Motor neuron (in vitro differentiated cells): Measurements from ENCODE around the gene MCM7. TPM values are rescaled to one million over a fixed set of nuclear protein-coding genes. Genes with fewer than 3 reads are reported as not detected.

Experiments
- ATAC-seq, 8 experiments: fragments of 200-7000 bp; cut with Tn5 transposase; replicated peaks in 6 of 8; 2 replicates each; pipeline ENCODE4 v1.8.0; 2021; ENCODE audit warnings: mild to moderate bottlenecking in 8 of 8, moderate library complexity in 8 of 8
- H3K27ac ChIP-seq, 2 donors: fragments of 250-450 bp; sonication (Bioruptor Pico); 2 replicates each; pipeline ENCODE4 v1.9.0; 2021; ENCODE audit warnings: antibody characterized with exemption in 2 of 2, mild to moderate bottlenecking in 2 of 2, moderate library complexity in 1 of 2
- H3K4me1 ChIP-seq, 2 donors: fragments of 250-450 bp; sonication (Bioruptor Pico); replicated peaks in 1 of 2; 2 replicates each; pipeline ENCODE4 v1.6.1; 2021; ENCODE audit warnings: antibody characterized with exemption in 2 of 2, mild to moderate bottlenecking in 2 of 2, moderate library complexity in 1 of 2
- H3K4me3 ChIP-seq, 5 donors: fragments of 250-450 bp; sonication (Bioruptor Pico); 2 replicates each; pipeline ENCODE4 v1.9.0; 2021; ENCODE audit warnings: antibody characterized with exemption in 5 of 5, mild to moderate bottlenecking in 5 of 5, moderate library complexity in 4 of 5
- WGBS, 10 experiments: fragments of 450-650 bp; shearing (Covaris generic); methylation state at CpG; one replicate each; pipeline ENCODE4 v1.0.0; 2022; 5-methylcytosine and 5-hydroxymethylcytosine counted together
- in situ Hi-C, 9 experiments: fragments of 400-800 bp; cut with MboI; loops; one replicate each; pipeline ENCODE4 v1.15.0; 2021; ENCODE audit warnings: low sequenced_read_pairs in 9 of 9, low pct_unique_long_range_greater_than_20kb in 2 of 9; ENCODE audit not compliant: unreplicated experiment in 9 of 9
- total RNA-seq, 8 experiments: library from RNA; unstranded; fragments of 300-600 nt; gene quantifications; 2 replicates each; pipeline versions ENCODE4 v1.2.3 to v1.2.4, GENCODE V29; 2022

MCM7 gene
- total RNA-seq, 8 experiments from 2014 or later, result 15.0 to 262 (median 73.9) TPM

GRCh38 chr7:100074841-100075240 lies 26.4 kb downstream of the MCM7 start:
- in situ Hi-C loops, result no loop called here
- ATAC-seq, result no peak
- WGBS, 10 experiments, result 82 to 100% (median 98%) methylated on average over 1 to 7 of the region's 7 CpGs; no CpG with 5 or more reads in 2 of the 10 experiments
- no peak overlapping the region for H3K27ac ChIP-seq
- H3K4me3 ChIP-seq, result no peak overlapping the region
- peaks cover 0 to under 1% of the 10 kb centered on the region in 2 donors for H3K4me1 ChIP-seq

- in situ Hi-C loops, result no loop called here
- Histone ChIP-seq H3K4me3 (no peak overlapping the region), H3K4me1 (no peaks in the 10 kb centered on the region), H3K27ac (no peak overlapping the region)
- no peak for ATAC-seq
- 91 to 100% (median 95%) methylated on average over 4 to 9 of the region's 10 CpGs for WGBS, 10 experiments
These were observed 28.7 kb downstream of the MCM7 start for GRCh38 chr7:100072462-100072861.

DNA sequence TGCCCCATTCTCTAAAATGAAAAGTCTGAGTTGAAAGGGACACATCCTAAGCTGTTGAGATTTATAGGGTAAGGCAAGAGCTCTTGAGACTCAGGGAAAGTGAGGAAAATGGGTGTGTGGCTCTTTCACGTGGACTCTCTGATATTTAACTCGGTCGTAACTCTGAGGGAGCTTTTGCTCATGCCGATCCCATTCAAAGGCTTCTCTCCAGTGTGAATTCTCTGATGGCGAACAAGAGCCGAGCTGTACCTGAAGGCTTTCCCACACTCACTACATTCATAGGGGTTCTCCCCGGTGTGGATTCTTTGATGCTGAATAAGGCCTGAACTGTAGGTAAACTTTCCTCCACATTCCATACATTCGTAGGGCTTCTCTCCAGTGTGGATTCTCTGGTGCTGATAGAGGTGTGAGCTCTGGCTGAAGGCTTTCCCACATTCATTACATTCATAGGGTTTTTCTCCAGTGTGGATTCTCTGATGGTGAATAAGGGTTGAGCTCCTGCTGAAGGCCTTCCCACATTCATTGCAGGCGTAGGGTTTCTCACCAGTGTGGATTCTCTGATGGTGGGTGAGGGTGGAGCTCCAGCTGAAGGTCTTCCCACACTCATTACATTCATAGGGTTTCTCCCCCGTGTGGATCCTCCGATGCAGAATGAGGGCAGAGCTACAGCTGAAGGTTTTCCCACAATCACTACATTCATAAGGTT lies 30.0 kb downstream of the MCM7 start:
- H3K27ac ChIP-seq, result no peak overlapping the region
- no peak for ATAC-seq
- no peaks in the 10 kb centered on the region for H3K4me1 ChIP-seq
- WGBS, 10 experiments, result 92 to 100% (median 99%) methylated on average over 1 to 10 of the region's 11 CpGs; no CpG with 5 or more reads in 1 of the 10 experiments
- in situ Hi-C loops, result no loop called here
- no peak overlapping the region for H3K4me3 ChIP-seq

GRCh38 chr7:100069991-100070390 lies 31.2 kb downstream of the MCM7 start:
- Histone ChIP-seq H3K4me1 (no peaks in the 10 kb centered on the region), H3K4me3 (no peak overlapping the region), H3K27ac (no peak overlapping the region)
- 80 to 100% (median 93%) methylated on average over 1 to 5 of the region's 5 CpGs; no CpG with 5 or more reads in 6 of the 10 experiments for WGBS, 10 experiments
- no peak for ATAC-seq
- in situ Hi-C loops, result no loop called here

GRCh38 chr7:100066953-100067352 lies 34.2 kb downstream of the MCM7 start:
- Histone ChIP-seq H3K27ac (no peak overlapping the region), H3K4me1 (no peaks in the 10 kb centered on the region), H3K4me3 (no peak overlapping the region)
- WGBS, 10 experiments, result 82 to 100% (median 93%) methylated on average over 1 to 5 of the region's 7 CpGs; no CpG with 5 or more reads in 1 of the 10 experiments
- no peak for ATAC-seq
- in situ Hi-C loops, result no loop called here

DNA sequence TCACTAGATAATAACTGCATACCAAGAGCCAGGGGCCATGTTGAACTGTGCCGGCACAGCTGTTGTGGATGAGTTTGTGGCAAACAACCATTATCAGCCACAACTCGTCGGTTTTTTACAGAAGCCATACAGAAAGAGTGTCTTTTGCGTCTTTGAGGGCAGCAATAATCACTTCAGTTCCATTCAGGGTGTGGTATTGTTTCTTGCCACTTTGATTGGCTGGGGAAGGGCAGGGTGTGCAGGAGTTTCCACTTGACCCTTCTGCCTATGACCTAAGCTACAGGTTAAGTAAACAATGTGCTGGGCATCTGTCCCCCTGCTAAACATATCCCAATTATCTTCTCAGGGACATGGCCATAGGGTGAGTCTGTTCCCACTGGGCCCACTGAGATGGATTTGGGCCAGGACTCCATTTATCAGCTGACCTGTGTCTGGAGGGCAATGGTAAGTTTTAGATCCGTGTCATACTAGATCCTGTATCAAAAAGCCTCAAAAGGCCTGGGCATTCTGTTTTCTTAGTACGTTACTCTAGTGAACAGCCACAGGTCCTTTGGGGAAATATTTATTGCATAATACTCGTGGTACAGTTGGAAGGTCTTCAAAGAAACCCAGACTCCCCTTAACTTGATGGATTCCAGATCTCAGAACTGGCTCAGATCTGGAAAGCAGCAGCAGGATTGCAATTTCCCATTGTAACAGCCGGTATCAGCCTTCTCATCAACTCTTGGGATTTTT lies 35.6 kb downstream of the MCM7 start:
- no peak overlapping the region for H3K4me3 ChIP-seq
- in situ Hi-C loops, result no loop called here
- H3K4me1 ChIP-seq, result no peaks in the 10 kb centered on the region
- no peak overlapping the region for H3K27ac ChIP-seq
- peak in 3 of 8 experiments; percentile 3 to 32 (median 17) for ATAC-seq
- 22 to 95% (median 89%) methylated on average over 2 to 7 of the region's 8 CpGs; no CpG with 5 or more reads in 1 of the 10 experiments for WGBS, 10 experiments

- 87 to 100% (median 96%) methylated on average over 2 to 5 of the region's 9 CpGs; no CpG with 5 or more reads in 5 of the 10 experiments for WGBS, 10 experiments
- in situ Hi-C loops, result no loop called here
- no peak for ATAC-seq
- H3K4me1 ChIP-seq, result no peaks in the 10 kb centered on the region
- no peak overlapping the region for H3K27ac ChIP-seq
- no peak overlapping the region for H3K4me3 ChIP-seq
These were observed 37.0 kb downstream of the MCM7 start for GRCh38 chr7:100064162-100064561.

GRCh38 chr7:100063376-100063775 lies 37.8 kb downstream of the MCM7 start:
- WGBS, 10 experiments, result 79 to 100% (median 100%) methylated on average over 1 to 4 of the region's 4 CpGs; no CpG with 5 or more reads in 2 of the 10 experiments
- Histone ChIP-seq H3K4me1 (no peaks in the 10 kb centered on the region), H3K27ac (no peak overlapping the region), H3K4me3 (no peak overlapping the region)
- in situ Hi-C loops, result no loop called here
- ATAC-seq, result no peak

DNA sequence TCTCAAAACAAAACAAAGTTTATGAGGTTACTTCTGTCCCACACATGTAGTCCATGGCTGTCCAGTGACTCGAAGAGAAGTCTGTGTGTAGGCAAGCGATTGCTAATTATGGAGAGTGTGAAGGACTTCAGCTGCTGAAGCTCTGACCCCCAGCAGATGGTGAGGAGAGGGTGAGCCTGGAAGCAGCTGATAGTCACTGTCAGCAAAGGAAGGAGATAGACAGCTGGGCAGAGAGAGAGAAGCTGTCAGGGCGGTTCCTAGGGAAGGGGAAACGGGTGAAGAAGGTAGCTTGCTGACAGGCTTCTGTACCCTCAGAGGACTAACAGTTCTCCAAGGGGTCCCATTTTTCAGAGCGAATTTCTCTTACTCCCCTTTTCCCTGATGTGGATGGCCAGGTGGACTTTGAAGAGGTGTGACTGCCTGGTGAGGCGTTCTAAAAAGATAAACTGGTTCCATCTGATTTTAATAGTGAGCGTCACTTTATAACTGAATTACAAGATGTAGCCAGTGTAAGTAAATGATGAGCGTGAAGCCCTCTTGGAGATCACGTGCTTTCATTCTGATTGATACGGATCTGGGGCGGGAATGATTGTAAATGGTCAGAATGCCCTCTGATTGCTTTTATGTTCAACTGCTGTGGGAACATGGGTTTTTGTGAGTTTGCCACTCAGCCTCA lies 39.5 kb downstream of the MCM7 start:
- WGBS, 10 experiments, result 81 to 100% (median 95%) methylated on average over 2 to 10 of the region's 11 CpGs
- no peaks in the 10 kb centered on the region for H3K4me1 ChIP-seq
- in situ Hi-C loops, result no loop called here
- no peak overlapping the region for H3K4me3 ChIP-seq
- no peak overlapping the region for H3K27ac ChIP-seq
- ATAC-seq, result no peak

DNA sequence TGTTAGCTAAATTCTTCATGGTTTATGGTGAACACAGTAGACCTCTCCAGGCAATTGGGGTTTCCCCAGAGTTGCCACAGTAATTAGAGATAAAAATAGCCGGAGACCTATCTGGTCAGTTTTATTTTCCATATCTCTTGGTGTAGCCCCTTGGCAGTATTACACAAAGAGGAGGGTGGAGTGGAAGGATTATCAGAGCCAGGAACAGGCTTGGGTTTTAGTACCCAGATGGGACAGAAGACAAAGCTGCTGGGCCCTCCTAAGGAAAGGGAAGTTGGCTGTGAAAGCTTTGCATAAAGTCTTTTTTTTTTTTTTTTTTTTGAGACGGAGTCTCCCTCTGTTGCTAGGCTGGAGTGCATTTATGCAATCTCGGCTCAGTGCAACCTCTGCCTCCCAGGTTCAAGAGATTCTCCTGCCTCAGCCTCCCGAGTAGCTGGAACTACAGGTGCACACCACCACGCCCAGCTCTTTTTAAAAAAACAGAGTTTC lies 41.9 kb downstream of the MCM7 start:
- in situ Hi-C loops, result no loop called here
- no peak for ATAC-seq

GRCh38 chr7:100057006-100057405 lies 44.2 kb downstream of the MCM7 start:
- in situ Hi-C loops, result no loop called here
- no peak for ATAC-seq
- H3K4me3 ChIP-seq, result no peak overlapping the region
- WGBS, 10 experiments, result 85 to 100% (median 93%) methylated on average over 1 to 6 of the region's 10 CpGs; no CpG with 5 or more reads in 3 of the 10 experiments
- H3K4me1 ChIP-seq, result no peaks in the 10 kb centered on the region
- H3K27ac ChIP-seq, result no peak overlapping the region

More for the DNA sequence above, 41.9 kb downstream of the MCM7 start:
- Histone ChIP-seq H3K4me1 (no peaks in the 10 kb centered on the region), H3K4me3 (no peak overlapping the region), H3K27ac (no peak overlapping the region)
- 67 to 100% (median 93%) methylated on average over 1 to 5 of the region's 5 CpGs for WGBS, 10 experiments

DNA sequence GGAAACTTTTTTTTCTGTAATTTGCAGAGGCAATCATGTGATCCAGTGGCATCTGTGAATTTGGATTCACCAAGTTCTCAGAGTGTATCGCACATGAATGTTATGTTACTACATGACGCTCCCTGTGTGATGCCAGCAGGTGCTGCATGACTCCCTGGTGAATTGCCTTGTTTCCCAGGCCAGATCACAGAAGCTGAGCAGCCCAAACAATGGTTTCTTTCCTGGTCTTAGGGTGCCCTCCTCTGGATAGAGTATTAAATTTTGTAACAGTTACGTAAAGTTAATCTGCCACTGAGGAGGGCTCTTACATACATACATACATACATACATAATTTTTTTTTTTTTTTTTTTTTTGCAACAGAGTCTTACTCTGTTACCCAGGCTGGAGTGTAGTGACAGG lies 48.0 kb downstream of the MCM7 start:
- Histone ChIP-seq H3K27ac (no peak overlapping the region), H3K4me1 (peaks cover 10 to 12% of the 10 kb centered on the region in 2 donors), H3K4me3 (no peak overlapping the region)
- in situ Hi-C loops, result no loop called here
- 20 to 100% (median 75%) methylated on average over 1 to 3 of the region's 3 CpGs; no CpG with 5 or more reads in 2 of the 10 experiments for WGBS, 10 experiments
- peak in 5 of 8 experiments; percentile 10 to 71 (median 34) for ATAC-seq

DNA sequence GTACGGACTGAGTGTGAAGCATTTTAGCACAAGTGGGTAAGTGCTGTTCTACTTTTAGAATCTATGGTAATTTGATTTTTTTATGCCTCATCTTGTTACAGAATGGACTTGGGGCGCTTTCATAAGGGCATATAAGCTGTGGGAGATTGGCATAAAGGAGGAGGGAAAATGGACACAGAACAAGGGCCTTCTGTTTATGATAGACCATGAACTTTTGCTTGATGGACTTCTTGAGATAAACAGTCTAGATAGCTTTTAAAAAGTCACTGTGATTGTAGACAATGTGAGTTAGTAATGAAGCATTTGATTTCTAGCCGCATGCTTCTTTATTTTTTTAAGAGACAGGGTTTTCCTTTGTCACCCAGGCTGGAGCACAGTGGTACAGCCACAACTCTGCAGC lies 49.6 kb downstream of the MCM7 start:
- Histone ChIP-seq H3K4me1 (peaks cover 10 to 12% of the 10 kb centered on the region in 2 donors), H3K4me3 (no peak overlapping the region), H3K27ac (no peak overlapping the region)
- WGBS, 10 experiments, result 83 to 100% (median 96%) methylated on average over 1 to 2 of the region's 3 CpGs; no CpG with 5 or more reads in 2 of the 10 experiments
- in situ Hi-C loops, result no loop called here
- ATAC-seq, result no peak
